Neural crest cell (in vitro differentiated cells): Measurements from ENCODE around the gene FYCO1. TPM values are rescaled to one million over a fixed set of nuclear protein-coding genes. Genes with fewer than 3 reads are reported as not detected.

Experiments
- DNase-seq: peaks from one replicate; pipeline ENCODE4 v3.0.0; 2021; ENCODE audit warnings: low read depth, mixed read lengths, low spot score
- H3K27ac Mint-ChIP-seq: one replicate; pipeline ENCODE4 v1.8.0; 2021; ENCODE audit warnings: mild to moderate bottlenecking, mixed read lengths; ENCODE audit not compliant: unreplicated experiment
- H3K27me3 Mint-ChIP-seq: 2 replicates; pipeline ENCODE4 v1.8.0; 2021; ENCODE audit warnings: low read depth, mild to moderate bottlenecking, mixed read lengths
- H3K36me3 Mint-ChIP-seq: 2 replicates; pipeline ENCODE4 v1.8.0; 2021; ENCODE audit warnings: low read depth, mild to moderate bottlenecking, mixed read lengths
- H3K4me1 Mint-ChIP-seq: 2 replicates; pipeline ENCODE4 v1.8.0; 2021; ENCODE audit warnings: mixed read lengths
- H3K4me3 Mint-ChIP-seq: one replicate; pipeline ENCODE4 v1.8.0; 2021; ENCODE audit warnings: mild to moderate bottlenecking, mixed read lengths
- H3K9me3 Mint-ChIP-seq: 2 replicates; pipeline ENCODE4 v1.8.0; 2021; ENCODE audit warnings: mixed read lengths
- CTCF ChIP-seq: fragments of 200-600 bp; sonication (generic); conservative IDR thresholded peaks from 2 replicates; pipeline ENCODE4 v1.5.0; 2021; ENCODE audit warnings: antibody characterized with exemption, mild to moderate bottlenecking
- total RNA-seq: library from RNA; stranded (reverse); gene quantifications from 2 replicates; pipeline ENCODE4 v1.2.1, GENCODE V29; 2021

Gene FYCO1
- total RNA-seq, 1 donor from 2014 or later = 9.7 TPM

- Mint-ChIP-seq H3K27me3 (no peaks in the 10 kb centered on the region), H3K27ac (no peak overlapping the region), H3K4me3 (no peak overlapping the region), H3K9me3 (peaks cover 2% of the 10 kb centered on the region), H3K36me3 (peaks cover 4% of the 10 kb centered on the region), H3K4me1 (peaks cover 13% of the 10 kb centered on the region)
- DNase-seq = no peak
- TF ChIP-seq CTCF = no peak
These were observed 84.0 kb downstream of the FYCO1 start for GRCh38 chr3:45911511-45912226.

GRCh38 chr3:45910892-45911291 is 84.7 kb downstream of the FYCO1 start:
- Mint-ChIP-seq H3K4me1 (peaks cover 9% of the 10 kb centered on the region), H3K9me3 (peaks cover 2% of the 10 kb centered on the region), H3K27ac (no peak overlapping the region), H3K4me3 (no peak overlapping the region), H3K36me3 (peaks cover 5% of the 10 kb centered on the region), H3K27me3 (no peaks in the 10 kb centered on the region)
- no peak for DNase-seq
- no peak for TF ChIP-seq CTCF

DNA sequence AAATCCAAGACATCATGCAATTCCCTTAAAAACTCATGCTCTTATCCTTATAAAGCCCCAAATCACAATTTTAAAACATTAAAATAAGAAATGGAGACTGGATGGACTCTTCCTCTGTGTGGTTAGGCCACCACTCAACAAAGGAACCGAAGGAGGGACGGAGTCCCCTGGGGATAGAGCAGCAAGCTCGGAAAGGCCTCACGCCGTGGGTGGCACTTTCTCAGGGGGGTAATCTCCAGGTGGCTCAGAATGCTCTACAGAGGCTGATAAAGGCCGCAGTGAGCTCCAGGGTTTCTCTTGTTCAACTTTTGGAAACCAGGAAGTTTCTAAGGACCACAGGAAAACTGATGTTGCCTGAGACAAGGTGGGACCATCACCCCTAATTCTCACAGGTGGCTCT is 86.1 kb downstream of the FYCO1 start:
- peaks cover 12% of the 10 kb centered on the region for H3K36me3 Mint-ChIP-seq
- H3K27me3 Mint-ChIP-seq = no peaks in the 10 kb centered on the region
- H3K9me3 Mint-ChIP-seq = peaks cover 2% of the 10 kb centered on the region
- H3K4me1 Mint-ChIP-seq = no peaks in the 10 kb centered on the region
- no peak overlapping the region for H3K4me3 Mint-ChIP-seq
- H3K27ac Mint-ChIP-seq = no peak overlapping the region
- DNase-seq = no peak
- TF ChIP-seq CTCF = no peak

DNA sequence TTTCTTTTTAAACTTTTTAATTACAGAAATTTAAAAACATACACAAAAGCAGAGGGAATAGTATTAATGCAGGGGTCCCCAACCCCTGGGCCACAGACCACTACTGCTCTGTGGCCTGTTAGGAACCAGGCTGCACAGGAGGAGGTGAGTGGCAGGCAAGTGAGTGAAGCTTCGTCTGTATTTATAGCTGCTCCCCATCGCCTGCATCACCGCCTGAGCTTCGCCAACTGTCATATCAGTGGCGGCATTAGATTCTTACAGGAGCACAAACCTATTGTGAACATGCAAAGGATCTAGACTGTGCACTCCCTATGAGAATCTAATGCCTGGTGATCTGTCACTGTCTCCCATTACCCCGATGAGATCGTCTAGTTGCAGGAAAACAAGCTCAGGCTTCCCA is 86.9 kb downstream of the FYCO1 start:
- peaks cover 12% of the 10 kb centered on the region for H3K36me3 Mint-ChIP-seq
- no peak for TF ChIP-seq CTCF
- no peaks in the 10 kb centered on the region for H3K27me3 Mint-ChIP-seq
- no peak overlapping the region for H3K27ac Mint-ChIP-seq
- no peaks in the 10 kb centered on the region for H3K4me1 Mint-ChIP-seq
- DNase-seq = no peak
- H3K9me3 Mint-ChIP-seq = peaks cover 2% of the 10 kb centered on the region
- no peak overlapping the region for H3K4me3 Mint-ChIP-seq

GRCh38 chr3:45907769-45908705 is 87.6 kb downstream of the FYCO1 start:
- no peaks in the 10 kb centered on the region for H3K27me3 Mint-ChIP-seq
- no peak overlapping the region for H3K27ac Mint-ChIP-seq
- peaks cover 12% of the 10 kb centered on the region for H3K36me3 Mint-ChIP-seq
- H3K4me3 Mint-ChIP-seq = no peak overlapping the region
- DNase-seq = no peak
- H3K9me3 Mint-ChIP-seq = peaks cover 2% of the 10 kb centered on the region
- TF ChIP-seq CTCF = no peak
- H3K4me1 Mint-ChIP-seq = no peaks in the 10 kb centered on the region
